H1 (cell line): ENCODE data around the gene SPDYA. TPM values are rescaled to one million over a fixed set of nuclear protein-coding genes. Genes with fewer than 3 reads are reported as not detected.

ENCODE experiments used
- CREB1 ChIP-seq: IDR thresholded peaks from 2 replicates; pipeline ENCODE4 v1.6.1; 2012; ENCODE audit warnings: inconsistent platforms
- EGR1 ChIP-seq: IDR thresholded peaks from 2 replicates; pipeline ENCODE4 v1.6.1; 2011; ENCODE audit warnings: low read depth, low read length, borderline replicate concordance
- KDM1A ChIP-seq: fragments of 200-600, 300-600 bp; sonication (generic); IDR thresholded peaks from 2 replicates; pipeline ENCODE4 v1.7.1; 2016; ENCODE audit warnings: mild to moderate bottlenecking, low read length, borderline replicate concordance
- POLR2A ChIP-seq, 2 experiments: IDR thresholded peaks; 1 replicate in 1 of 2; 2 replicates in 1 of 2; pipeline ENCODE4 v1.6.1; 2011; ENCODE audit warnings: low read depth in 2 of 2, low read length in 2 of 2, mild to moderate bottlenecking in 2 of 2; ENCODE audit errors: control extremely low read depth in 1 of 2
- SAP30 ChIP-seq: fragments of 300-600 bp; sonication (generic); IDR thresholded peaks from 2 replicates; pipeline ENCODE4 v1.7.1; 2012; ENCODE audit warnings: low read length, moderate library complexity, mild to moderate bottlenecking, inconsistent platforms; ENCODE audit not compliant: insufficient read depth, insufficient replicate concordance
- SUZ12 ChIP-seq: fragments of 200-600 bp; sonication (generic); IDR thresholded peaks from 2 replicates; pipeline ENCODE4 v1.6.1; 2012; ENCODE audit warnings: mild to moderate bottlenecking, inconsistent platforms, low read length, moderate library complexity, mixed read lengths
- polyA plus RNA-seq, 7 experiments: library from polyadenylated mRNA; depleted of rRNA in 3 of 7; stranded (reverse) in 5 of 7; unstranded in 2 of 7; fragments of >200 nt in 5 of 7; fragments of 200-250 nt in 2 of 7; gene quantifications; 1 replicate in 5 of 7; 2 replicates in 1 of 7; 4 replicates in 1 of 7; pipeline versions ENCODE4 v1.2.1 to v1.2.3, GENCODE V29; 2011 to 2013; ENCODE audit warnings: missing spikeins in 2 of 7, mixed read lengths in 2 of 7
- total RNA-seq: library from RNA; stranded (reverse); fragmentation: NEBNext Ultra II Directional; extraction: Animal tissue kit (Norgen Biotek cat#: 25700); gene quantifications from 2 replicates; pipeline ENCODE4 v1.2.1, GENCODE V29; 2021

The SPDYA gene
- total and polyA plus RNA-seq, 2 of the 8 experiments (the other 6 are each of a cell fraction or from before 2014, with no cell fraction given): 0.12 to 0.35 TPM

GRCh38 chr2:28801726-28802125, 8.9 kb upstream of the SPDYA start (continued):
- TF ChIP-seq SAP30 (no peak), CREB1 (no peak), EGR1 (no peak), SUZ12 (no peak), POLR2A (IDR thresholded peaks at IDR 0.05; ENCODE audit: control extremely low read depth in 1 of 2, low read depth in 2 of 2, low read length in 2 of 2) (no peak), KDM1A (no peak)
